IMR-90 (cell line): Measurements from ENCODE around the gene IFNG-AS1.

Experiments used
- BHLHE40 ChIP-seq: fragments of 150-350 bp; IDR thresholded peaks from 2 replicates; pipeline ENCODE4 v1.6.1; 2016; ENCODE audit warnings: mild to moderate bottlenecking, low read depth, low read length
- CEBPB ChIP-seq: IDR thresholded peaks from 2 replicates; pipeline ENCODE4 v1.6.1; 2012; ENCODE audit warnings: low read depth, low read length, improper control_type of control experiment
- CTCF ChIP-seq: conservative IDR thresholded peaks from 2 replicates; pipeline ENCODE4 v1.5.1; 2012; ENCODE audit warnings: mild to moderate bottlenecking, low read depth, low read length, improper control_type of control experiment
- MAFK ChIP-seq: IDR thresholded peaks from 2 replicates; pipeline ENCODE4 v1.6.1; 2012; ENCODE audit warnings: low read depth, low read length, improper control_type of control experiment
- MXI1 ChIP-seq: IDR thresholded peaks from 2 replicates; pipeline ENCODE4 v1.6.1; 2012; ENCODE audit warnings: low read depth, mild to moderate bottlenecking, low read length, moderate library complexity, borderline replicate concordance
- POLR2A ChIP-seq: IDR thresholded peaks from 2 replicates; pipeline ENCODE4 v1.6.1; 2012; ENCODE audit warnings: mild to moderate bottlenecking, low read depth, low read length
- SMC3 ChIP-seq: fragments of 150-350 bp; IDR thresholded peaks from 2 replicates; pipeline ENCODE4 v1.6.1; 2016; ENCODE audit warnings: low read depth, mild to moderate bottlenecking, antibody characterized with exemption, low read length, moderate library complexity
- USF2 ChIP-seq: fragments of 150-350 bp; IDR thresholded peaks from 2 replicates; pipeline ENCODE4 v1.6.1; 2017; ENCODE audit warnings: mild to moderate bottlenecking, antibody characterized with exemption, low read length, low read depth

DNA sequence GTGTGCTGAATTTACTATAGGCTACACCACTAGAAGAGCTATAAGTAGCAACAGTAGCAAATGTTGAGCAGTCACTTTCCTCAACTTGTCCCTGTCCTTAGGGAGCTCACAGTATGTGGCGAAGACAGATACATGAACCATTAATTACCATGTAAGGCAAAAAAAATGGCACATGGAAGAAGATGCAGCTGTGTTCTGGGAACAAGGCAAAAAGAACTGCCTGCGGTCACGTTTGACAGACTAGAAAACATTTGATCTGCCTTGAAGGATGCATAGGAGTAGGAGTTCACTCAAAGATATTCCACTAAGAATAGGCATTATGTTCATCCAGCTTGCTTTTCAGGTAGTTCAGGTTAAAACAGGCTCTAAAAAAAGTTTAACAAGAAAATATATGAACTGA is 46.5 kb upstream of the IFNG-AS1 start:
- TF ChIP-seq CTCF (no peak), POLR2A (no peak), SMC3 (no peak), MXI1 (no peak), BHLHE40 (no peak), CEBPB (no peak), USF2 (no peak), MAFK (no peak)
